Astrocyte (in vitro differentiated cells and primary cell): ENCODE measurements around the gene CAMKMT. TPM values are rescaled to one million over a fixed set of nuclear protein-coding genes. Genes with fewer than 3 reads are reported as not detected.

Experiments used
- DNase-seq: peaks from one replicate; pipeline ENCODE4 v3.0.0-alpha.2; 2010; ENCODE audit warnings: low read depth
- FAIRE-seq: peaks from 2 replicates; lab custom pipeline; 2011; peaks lifted over from hg19 to GRCh38; lab: Jason Lieb, UNC
- H2AFZ ChIP-seq: 2 replicates; pipeline ENCODE4 v1.6.0; 2012; ENCODE audit warnings: low read depth, low read length, inconsistent platforms
- H3K27ac ChIP-seq: 2 replicates; pipeline ENCODE4 v1.5.1; 2011; ENCODE audit warnings: low read depth, low read length, inconsistent platforms
- H3K27me3 ChIP-seq: 2 replicates; pipeline ENCODE4 v1.6.0; 2011; ENCODE audit warnings: low read length, inconsistent platforms; ENCODE audit not compliant: insufficient read depth
- H3K36me3 ChIP-seq: 2 replicates; pipeline ENCODE4 v1.5.1; 2011; ENCODE audit warnings: low read length, inconsistent platforms; ENCODE audit not compliant: insufficient read depth
- H3K4me1 ChIP-seq: 2 replicates; pipeline ENCODE4 v1.5.1; 2011; ENCODE audit warnings: low read length, inconsistent platforms; ENCODE audit not compliant: insufficient read depth
- H3K4me2 ChIP-seq: 2 replicates; pipeline ENCODE4 v1.6.0; 2012; ENCODE audit warnings: low read length, inconsistent platforms
- H3K4me3 ChIP-seq: 2 replicates; pipeline ENCODE4 v1.5.1; 2011; ENCODE audit warnings: low read depth, mild to moderate bottlenecking, low read length, inconsistent platforms; ENCODE audit not compliant: insufficient read depth
- H3K79me2 ChIP-seq: 2 replicates; pipeline ENCODE4 v1.6.0; 2012; ENCODE audit warnings: mild to moderate bottlenecking, low read length, inconsistent platforms; ENCODE audit not compliant: insufficient read depth
- H3K9ac ChIP-seq: 2 replicates; pipeline ENCODE4 v1.6.0; 2012; ENCODE audit warnings: mild to moderate bottlenecking, low read length, inconsistent platforms
- H3K9me3 ChIP-seq: 2 replicates; pipeline ENCODE4 v1.5.1; 2012; ENCODE audit warnings: low read depth, mild to moderate bottlenecking, low read length, inconsistent platforms; ENCODE audit not compliant: insufficient read depth
- H4K20me1 ChIP-seq: 2 replicates; pipeline ENCODE4 v1.6.0; 2012; ENCODE audit warnings: low read length, inconsistent platforms; ENCODE audit not compliant: insufficient read depth
- H3K27ac Mint-ChIP-seq: one replicate; pipeline ENCODE4 v1.8.0; 2021; ENCODE audit warnings: mild to moderate bottlenecking, mixed read lengths; ENCODE audit not compliant: unreplicated experiment
- H3K27me3 Mint-ChIP-seq: one replicate; pipeline ENCODE4 v1.8.0; 2021; ENCODE audit warnings: low read depth, mixed read lengths; ENCODE audit not compliant: unreplicated experiment
- H3K36me3 Mint-ChIP-seq: one replicate; pipeline ENCODE4 v1.8.0; 2021; ENCODE audit warnings: low read depth, mixed read lengths; ENCODE audit not compliant: unreplicated experiment
- H3K4me1 Mint-ChIP-seq: one replicate; pipeline ENCODE4 v1.8.0; 2021; ENCODE audit warnings: low read depth, mixed read lengths; ENCODE audit not compliant: unreplicated experiment
- H3K4me3 Mint-ChIP-seq: one replicate; pipeline ENCODE4 v1.8.0; 2021; ENCODE audit warnings: mild to moderate bottlenecking, moderate library complexity, mixed read lengths; ENCODE audit not compliant: unreplicated experiment
- H3K9me3 Mint-ChIP-seq: one replicate; pipeline ENCODE4 v1.8.0; 2021; ENCODE audit warnings: mild to moderate bottlenecking, mixed read lengths; ENCODE audit not compliant: unreplicated experiment
- CTCF ChIP-seq: IDR thresholded peaks from 2 replicates; pipeline ENCODE4 v1.5.1; 2011; ENCODE audit warnings: low read depth, mild to moderate bottlenecking, inconsistent platforms, low read length, moderate library complexity; ENCODE audit not compliant: insufficient read depth
- EZH2 ChIP-seq: IDR thresholded peaks from 2 replicates; pipeline ENCODE4 v1.6.1; 2012; ENCODE audit warnings: mild to moderate bottlenecking, low read length, inconsistent platforms; ENCODE audit not compliant: insufficient read depth
- total RNA-seq: library from RNA; stranded (reverse); gene quantifications from 2 replicates; pipeline ENCODE4 v1.2.1, GENCODE V29; 2021

Gene CAMKMT
- total RNA-seq, 1 donor from 2014 or later = 9.3 TPM

- Histone ChIP-seq H3K4me3 (no peak overlapping the region), H2AFZ (no peak overlapping the region), H3K4me1 (no peaks in the 10 kb centered on the region), H4K20me1 (no peaks in the 10 kb centered on the region), H3K9ac (no peak overlapping the region), H3K27me3 (no peaks in the 10 kb centered on the region), H3K27ac (no peak overlapping the region), H3K4me2 (no peak overlapping the region), H3K9me3 (no peaks in the 10 kb centered on the region), H3K36me3 (no peaks in the 10 kb centered on the region), H3K79me2 (no peaks in the 10 kb centered on the region)
- Mint-ChIP-seq H3K4me3 (no peak overlapping the region), H3K27ac (no peak overlapping the region), H3K27me3 (no peaks in the 10 kb centered on the region), H3K9me3 (no peaks in the 10 kb centered on the region), H3K36me3 (no peaks in the 10 kb centered on the region), H3K4me1 (peaks cover 6% of the 10 kb centered on the region)
- DNase-seq (peak; percentile 66), FAIRE-seq (peak; percentile 43)
- TF ChIP-seq CTCF = no peak
- no peak for TF ChIP-seq EZH2
Measured at GRCh38 chr2:44686561-44686960, 324.8 kb downstream of the CAMKMT start.

- FAIRE-seq (no peak), DNase-seq (no peak)
- H2AFZ ChIP-seq = no peak overlapping the region
- TF ChIP-seq EZH2 (no peak), CTCF (no peak)
- Mint-ChIP-seq H3K36me3 (no peaks in the 10 kb centered on the region), H3K27ac (no peak overlapping the region), H3K9me3 (no peaks in the 10 kb centered on the region), H3K4me1 (peaks cover 6% of the 10 kb centered on the region), H3K4me3 (no peak overlapping the region), H3K27me3 (no peaks in the 10 kb centered on the region)
- H4K20me1 ChIP-seq = no peaks in the 10 kb centered on the region
- H3K27ac ChIP-seq = no peak overlapping the region
- H3K36me3 ChIP-seq = no peaks in the 10 kb centered on the region
- H3K9ac ChIP-seq = no peak overlapping the region
- no peak overlapping the region for H3K4me3 ChIP-seq
- no peak overlapping the region for H3K4me2 ChIP-seq
- no peaks in the 10 kb centered on the region for H3K79me2 ChIP-seq
- H3K4me1 ChIP-seq = peaks cover 5% of the 10 kb centered on the region
- H3K27me3 ChIP-seq = no peaks in the 10 kb centered on the region
- no peaks in the 10 kb centered on the region for H3K9me3 ChIP-seq
Measured at GRCh38 chr2:44687686-44688455, 326.1 kb downstream of the CAMKMT start.
